Activated T-helper 1 cell treated with anti-CD3 and anti-CD28 coated beads, Interleukin-2, amount 50 U/mL, for 16 hours (primary cell): ENCODE results near the gene SPIN1.
A peak's percentile ranks its signal among the peaks of the same experiment; 100 is the strongest.

Source experiments
- DNase-seq, 2 donors: peaks; one replicate each; pipeline ENCODE4 v3.0.0-alpha.2; 2020; ENCODE audit warnings: low read depth in 1 of 2, low spot score in 1 of 2

SPIN1 gene

GRCh38 chr9:88388886-88389605 lies 802 bp downstream of the SPIN1 start:
- DNase-seq = no peak

GRCh38 chr9:88390371-88390990 lies 2.2 kb downstream of the SPIN1 start:
- DNase-seq = no peak

- DNase-seq = no peak
Observed at GRCh38 chr9:88391236-88391635, 3.0 kb downstream of the SPIN1 start.

- no peak for DNase-seq
Observed at GRCh38 chr9:88391921-88392320, 3.7 kb downstream of the SPIN1 start.

GRCh38 chr9:88392549-88392948 lies 4.3 kb downstream of the SPIN1 start:
- no peak for DNase-seq

GRCh38 chr9:88396836-88397577 lies 8.8 kb downstream of the SPIN1 start:
- no peak for DNase-seq

- no peak for DNase-seq
Observed at GRCh38 chr9:88398016-88398415, 9.8 kb downstream of the SPIN1 start.

GRCh38 chr9:88399966-88400365 lies 11.7 kb downstream of the SPIN1 start:
- no peak for DNase-seq

GRCh38 chr9:88403340-88403739 lies 15.1 kb downstream of the SPIN1 start:
- DNase-seq = no peak

GRCh38 chr9:88406051-88406450 lies 17.8 kb downstream of the SPIN1 start:
- no peak for DNase-seq

GRCh38 chr9:88411471-88411870 lies 23.2 kb downstream of the SPIN1 start:
- no peak for DNase-seq

- no peak for DNase-seq
Observed at GRCh38 chr9:88414298-88414697, 26.1 kb downstream of the SPIN1 start.

GRCh38 chr9:88418025-88418424 lies 29.8 kb downstream of the SPIN1 start:
- no peak for DNase-seq

- peak in 1 of 2 donors; percentile 2 for DNase-seq
Observed at GRCh38 chr9:88418715-88419540, 30.7 kb downstream of the SPIN1 start.

- no peak for DNase-seq
Observed at GRCh38 chr9:88420227-88420626, 32.0 kb downstream of the SPIN1 start.

GRCh38 chr9:88421348-88421747 lies 33.1 kb downstream of the SPIN1 start:
- no peak for DNase-seq

- no peak for DNase-seq
Observed at GRCh38 chr9:88425538-88425950, 37.3 kb downstream of the SPIN1 start.

- no peak for DNase-seq
Observed at GRCh38 chr9:88426651-88427050, 38.4 kb downstream of the SPIN1 start.

GRCh38 chr9:88429595-88430430 lies 41.6 kb downstream of the SPIN1 start:
- DNase-seq = no peak

- no peak for DNase-seq
Observed at GRCh38 chr9:88433583-88434255, 45.5 kb downstream of the SPIN1 start.
